Activated T-cell treated with anti-CD3 and anti-CD28 coated beads, Interleukin-2, amount 50 U/mL, for 48 hours (primary cell): ENCODE data around the gene SLC23A2.
"Not testable (repeated sequence)": the region's sequence is repeated elsewhere in the genome, so short reads cannot be mapped to it uniquely, and the experiment has no call there.

Experiments
- DNase-seq, 2 experiments: peaks; one replicate each; pipeline ENCODE4 v3.0.0-alpha.2; 2020

The SLC23A2 gene

GRCh38 chr20:5001174-5002076 is at the start of gene SLC23A2:
Gene SLC23A2 (minus strand): TSS chr20:5001510. CDS start chr20:4932562, 68,948 bp downstream.
- DNase-seq: peak; percentile 43 to 67

DNA sequence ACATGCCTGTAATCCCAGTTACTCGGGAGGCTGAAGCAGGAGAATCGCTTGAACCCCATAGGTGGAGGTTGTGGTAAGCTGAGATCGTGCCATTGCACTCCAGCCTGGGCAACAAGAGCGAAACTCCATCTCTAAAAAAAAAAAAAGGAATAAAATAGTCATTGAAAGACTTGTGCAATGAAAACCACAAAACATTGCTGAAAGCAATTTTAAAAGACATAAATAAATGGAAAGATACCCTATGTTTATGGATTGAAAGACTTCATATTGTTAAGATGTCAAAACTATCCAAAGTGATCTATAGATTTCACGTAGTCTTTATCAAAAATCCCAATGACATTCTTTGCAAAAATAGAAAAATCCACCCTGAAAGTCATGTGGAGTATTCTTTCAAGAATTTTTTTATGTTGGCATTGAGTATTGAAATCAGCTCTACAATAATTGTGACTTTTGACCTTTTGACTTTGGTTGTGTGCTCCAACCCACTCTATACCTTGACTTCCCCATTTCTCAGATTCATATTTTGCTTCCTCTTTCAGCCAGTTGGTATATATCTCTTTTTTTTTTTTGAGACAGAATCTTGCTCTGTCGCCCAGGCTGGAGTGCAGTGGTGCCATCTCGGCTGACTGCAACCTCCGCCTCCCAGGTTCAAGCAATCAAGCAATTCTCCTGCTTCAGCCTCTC is 45.5 kb upstream of the SLC23A2 start:
- no peak for DNase-seq

DNA sequence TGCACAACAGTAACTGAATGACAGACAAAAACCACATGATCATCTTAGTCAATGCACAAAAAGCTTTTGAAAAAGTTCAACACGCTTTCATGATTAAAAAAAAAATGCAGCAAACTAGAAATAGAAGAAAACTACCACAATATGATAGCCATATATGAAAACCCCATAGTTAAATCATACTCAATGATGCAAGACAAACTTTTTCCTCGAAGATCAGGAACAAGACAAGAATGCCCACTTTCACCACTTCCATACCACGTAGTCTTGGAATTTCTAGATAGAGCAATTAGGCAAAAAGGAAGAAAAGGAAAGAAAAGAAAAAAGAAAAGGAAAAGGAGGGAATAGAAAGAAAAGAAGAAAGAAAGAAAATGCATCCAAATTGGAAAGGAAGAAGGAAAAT is 44.6 kb upstream of the SLC23A2 start:
- DNase-seq: no peak

- DNase-seq: no peak
Observed at GRCh38 chr20:5044075-5044620, 42.8 kb upstream of the SLC23A2 start.

DNA sequence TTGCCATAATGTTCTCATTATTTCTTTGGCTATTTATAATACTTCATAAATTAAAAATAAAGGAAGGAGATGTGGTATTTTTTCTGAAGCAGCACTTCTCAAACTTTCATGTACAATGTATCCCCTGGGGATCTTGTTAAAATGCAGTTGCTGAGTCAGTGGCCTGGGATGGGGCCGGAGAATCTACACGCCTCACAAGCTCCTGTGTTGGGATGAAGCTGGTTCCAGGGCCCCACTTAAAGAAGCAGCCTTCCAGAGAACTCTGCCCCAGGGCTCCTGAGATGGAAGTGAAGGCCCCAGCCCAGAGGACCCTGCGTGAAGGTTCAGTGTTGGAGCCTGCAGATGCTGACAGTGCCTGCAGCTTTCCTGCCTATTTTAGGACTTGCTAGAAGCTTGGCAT is 40.1 kb upstream of the SLC23A2 start:
- no peak for DNase-seq

DNA sequence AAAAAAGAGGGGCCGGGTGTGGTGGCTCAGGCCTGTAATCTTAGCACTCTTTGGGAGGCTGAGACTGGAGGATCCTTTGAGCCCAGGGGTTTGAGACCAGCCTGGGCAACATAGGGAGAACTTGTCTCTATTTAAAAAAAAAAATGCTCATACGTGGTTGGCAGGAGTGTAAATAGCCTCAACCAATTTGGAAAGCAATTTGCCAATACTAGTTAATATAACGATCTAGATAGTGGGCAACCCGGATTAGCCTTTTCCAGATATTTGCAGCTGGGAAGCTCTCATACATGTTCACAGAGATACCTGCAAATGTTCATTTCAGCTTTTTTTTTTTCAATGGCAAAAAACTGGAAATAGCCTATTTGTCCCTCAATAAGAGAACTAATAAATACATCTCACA is 39.0 kb upstream of the SLC23A2 start:
- no peak for DNase-seq

DNA sequence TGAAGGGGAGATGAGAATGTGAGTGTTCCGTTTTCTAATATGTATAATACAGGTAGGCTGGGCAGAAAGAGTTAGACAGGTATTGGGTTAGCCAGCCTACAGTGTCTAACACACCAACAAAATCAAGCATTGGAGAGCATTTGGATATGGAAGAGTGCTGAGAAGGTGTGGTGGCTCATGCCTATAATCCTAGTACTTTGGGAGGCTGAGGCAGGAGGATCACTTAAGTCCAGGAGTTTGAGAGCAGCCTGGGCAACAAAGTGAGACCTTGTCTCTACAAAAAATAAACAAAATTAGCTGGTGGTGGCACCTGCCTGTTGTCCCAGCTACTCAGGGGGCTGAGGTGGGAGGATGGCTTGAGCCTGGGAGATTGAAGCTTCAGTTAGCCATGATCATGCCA is 38.6 kb upstream of the SLC23A2 start:
- DNase-seq: no peak

- peak; percentile 59 to 61 for DNase-seq
Observed at GRCh38 chr20:5039255-5039657, 37.9 kb upstream of the SLC23A2 start.

DNA sequence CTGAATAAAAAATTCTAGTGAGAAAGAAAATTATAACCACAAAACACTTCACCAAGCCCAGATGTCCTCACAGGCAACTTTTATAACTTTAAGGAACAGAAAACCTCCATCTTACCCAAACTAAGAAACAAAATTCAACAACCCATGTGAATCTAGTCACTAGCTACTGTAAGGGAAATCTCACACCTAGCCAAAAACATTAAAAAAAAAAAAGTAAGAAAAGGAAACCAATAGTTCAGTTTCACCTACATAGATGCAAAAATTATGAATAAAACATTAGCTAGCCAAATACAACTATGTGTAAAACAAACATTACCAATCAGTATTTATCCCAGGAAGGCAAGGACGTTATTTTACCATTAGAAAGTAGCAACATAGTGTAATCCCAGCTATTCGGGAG is 35.5 kb upstream of the SLC23A2 start:
- DNase-seq: no peak

- not testable (repeated sequence) for DNase-seq
Observed at GRCh38 chr20:5035518-5035917, 34.2 kb upstream of the SLC23A2 start.

- DNase-seq: no peak
Observed at GRCh38 chr20:5033566-5033965, 32.3 kb upstream of the SLC23A2 start.

DNA sequence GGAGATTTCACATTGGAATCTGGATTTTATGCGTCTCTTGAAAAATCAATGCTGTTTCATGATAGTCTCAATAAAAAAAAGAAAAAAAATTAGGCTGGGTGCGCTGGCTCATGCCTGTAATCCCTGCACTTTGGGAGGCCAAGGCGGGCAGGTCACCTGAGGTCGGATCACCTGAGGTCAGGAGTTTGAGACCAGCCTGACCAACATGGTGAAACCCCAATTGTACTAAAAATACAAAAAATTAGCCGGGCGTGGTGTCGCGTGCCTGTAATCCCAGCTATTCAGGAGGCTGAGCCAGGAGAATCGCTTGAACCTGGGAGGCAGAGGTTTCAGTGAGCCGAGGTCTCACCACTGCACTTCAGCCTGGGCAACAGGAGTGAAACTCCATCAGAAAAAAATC is 30.4 kb upstream of the SLC23A2 start:
- not testable (repeated sequence) for DNase-seq

DNA sequence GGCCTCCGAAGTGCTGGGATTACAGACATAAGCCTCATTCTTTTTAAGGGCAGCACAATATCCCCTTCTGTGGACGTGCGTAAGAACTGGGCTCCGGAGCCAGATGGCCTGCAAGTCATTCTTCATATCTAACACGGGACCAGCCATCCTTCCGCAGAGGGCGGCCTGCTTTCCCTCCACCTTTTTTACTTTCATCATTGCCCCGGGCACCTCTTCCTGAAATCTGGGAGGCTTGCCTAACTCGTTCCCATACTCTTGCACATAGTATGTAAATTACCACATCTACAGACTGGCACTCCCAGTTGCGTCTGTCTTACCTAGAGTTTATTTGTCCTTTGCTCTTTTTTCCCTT is 29.9 kb upstream of the SLC23A2 start:
- no peak for DNase-seq

GRCh38 chr20:5030348-5031205 is 29.3 kb upstream of the SLC23A2 start:
- DNase-seq: no peak

DNA sequence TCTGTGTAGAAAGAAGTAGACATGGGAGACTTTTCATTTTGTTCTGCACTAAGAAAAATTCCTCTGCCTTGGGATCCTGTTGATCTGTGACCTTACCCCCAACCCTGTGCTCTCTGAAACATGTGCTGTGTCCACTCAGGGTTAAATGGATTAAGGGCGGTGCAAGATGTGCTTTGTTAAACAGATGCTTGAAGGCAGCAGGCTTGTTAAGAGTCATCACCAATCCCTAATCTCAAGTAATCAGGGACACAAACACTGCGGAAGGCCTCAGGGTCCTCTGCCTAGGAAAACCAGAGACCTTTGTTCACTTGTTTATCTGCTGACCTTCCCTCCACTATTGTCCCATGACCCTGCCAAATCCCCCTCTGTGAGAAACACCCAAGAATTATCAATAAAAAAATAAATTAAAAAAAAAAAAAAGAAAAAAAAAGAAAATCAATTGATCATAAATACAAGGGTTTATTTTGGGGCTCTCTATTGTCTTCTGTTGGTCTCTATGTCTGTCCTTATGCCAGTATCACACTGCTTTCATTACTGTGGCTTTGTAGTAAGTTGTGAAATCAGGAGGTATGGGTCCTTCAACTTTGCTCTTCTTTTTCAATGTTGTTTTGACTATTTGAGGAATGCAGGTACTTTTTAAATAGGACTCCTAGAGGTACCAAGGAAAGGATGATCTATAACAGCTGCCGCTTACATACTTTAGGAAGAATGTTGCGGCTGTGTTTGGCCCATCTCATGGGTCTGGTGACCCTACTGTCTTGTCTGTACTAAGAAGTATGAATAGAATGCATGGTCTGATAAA is 27.1 kb upstream of the SLC23A2 start:
- not testable (repeated sequence) for DNase-seq

DNA sequence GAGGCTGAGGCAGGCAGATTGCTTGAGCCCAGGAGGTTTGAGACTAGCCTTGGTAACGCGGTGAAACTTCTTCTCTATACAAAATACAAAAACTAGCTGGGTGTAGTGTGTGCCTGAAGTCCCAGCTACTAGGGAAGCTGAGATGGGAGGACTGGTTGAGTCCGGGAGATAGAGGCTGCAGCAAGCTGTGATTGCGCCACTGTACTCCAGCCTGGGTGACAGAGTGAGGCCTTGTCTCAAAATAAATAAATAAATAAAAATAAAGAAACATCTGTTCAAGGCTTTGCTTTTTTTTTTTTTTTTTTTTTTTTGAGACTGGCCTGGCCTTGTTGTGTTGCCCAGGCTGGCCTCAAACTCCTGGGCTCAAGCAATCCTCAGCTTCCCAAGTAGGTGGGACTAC is 23.7 kb upstream of the SLC23A2 start:
- DNase-seq: no peak

- DNase-seq: no peak
Observed at GRCh38 chr20:5024103-5024502, 22.8 kb upstream of the SLC23A2 start.

GRCh38 chr20:5023171-5023570 is 21.9 kb upstream of the SLC23A2 start:
- DNase-seq: not testable (repeated sequence)

DNA sequence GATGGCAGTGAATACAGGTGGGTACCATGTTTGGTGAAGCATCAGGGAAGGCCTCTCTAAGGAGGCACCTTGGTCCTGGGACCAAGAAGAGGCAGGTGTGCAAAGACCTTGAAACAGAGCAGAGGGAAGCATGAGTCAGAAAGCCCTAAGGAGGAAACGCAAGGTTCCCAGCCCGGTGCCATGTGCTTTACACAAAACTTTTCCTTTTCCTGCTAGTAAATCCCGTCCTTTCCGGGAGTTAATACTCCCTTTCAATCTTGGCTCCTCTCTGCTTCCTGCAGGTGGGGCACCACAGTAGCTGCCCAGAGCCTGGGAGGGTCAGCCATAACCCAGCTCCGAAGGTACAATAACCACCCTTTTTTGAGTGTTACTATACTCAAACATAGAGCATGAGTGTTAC is 19.4 kb upstream of the SLC23A2 start:
- no peak for DNase-seq

GRCh38 chr20:5013682-5014447 is 12.6 kb upstream of the SLC23A2 start:
- no peak for DNase-seq

- no peak for DNase-seq
Observed at GRCh38 chr20:5008759-5009158, 7.4 kb upstream of the SLC23A2 start.
